Mesendoderm (in vitro differentiated cells): ENCODE measurements around the gene CELF1.

Source experiments
- DNase-seq: peaks from one replicate; pipeline ENCODE4 v3.0.0; 2013
- H2AK5ac ChIP-seq: 2 replicates; pipeline ENCODE4 v1.6.1; 2013; ENCODE audit warnings: low read length, inconsistent platforms
- H2BK120ac ChIP-seq: 2 replicates; pipeline ENCODE4 v1.6.1; 2013; ENCODE audit warnings: low read depth, mild to moderate bottlenecking, low read length, moderate library complexity, mixed read lengths
- H2BK15ac ChIP-seq: replicated peaks from 2 replicates; pipeline ENCODE4 v1.6.1; 2013; ENCODE audit warnings: low read depth, mild to moderate bottlenecking, moderate library complexity
- H2BK5ac ChIP-seq: 2 replicates; pipeline ENCODE4 v1.6.1; 2013; ENCODE audit warnings: low read length, inconsistent platforms
- H3K18ac ChIP-seq: 2 replicates; pipeline ENCODE4 v1.6.1; 2013; ENCODE audit warnings: mild to moderate bottlenecking, low read length, mixed read lengths
- H3K23ac ChIP-seq: one replicate; pipeline ENCODE4 v1.6.1; 2013; ENCODE audit warnings: low read length
- H3K27ac ChIP-seq: 2 replicates; pipeline ENCODE4 v1.5.1; 2013; ENCODE audit warnings: low read depth, mild to moderate bottlenecking, inconsistent platforms, low read length, moderate library complexity
- H3K27me3 ChIP-seq: 2 replicates; pipeline ENCODE4 v1.6.1; 2013; ENCODE audit warnings: low read length, control low read depth, mild to moderate bottlenecking, inconsistent platforms; ENCODE audit not compliant: insufficient read depth, poor library complexity
- H3K36me3 ChIP-seq: 2 replicates; pipeline ENCODE4 v1.6.1; 2013; ENCODE audit warnings: low read length, inconsistent platforms; ENCODE audit not compliant: control insufficient read depth, insufficient read depth
- H3K4ac ChIP-seq: one replicate; pipeline ENCODE4 v1.6.1; 2013; ENCODE audit warnings: low read depth, mild to moderate bottlenecking, low read length, moderate library complexity
- H3K4me1 ChIP-seq: 2 replicates; pipeline ENCODE4 v1.6.1; 2013; ENCODE audit warnings: low read depth, low read length, inconsistent platforms; ENCODE audit not compliant: control insufficient read depth
- H3K4me2 ChIP-seq: 2 replicates; pipeline ENCODE4 v1.6.1; 2013; ENCODE audit warnings: low read length
- H3K4me3 ChIP-seq: 2 replicates; pipeline ENCODE4 v1.5.1; 2013; ENCODE audit warnings: mild to moderate bottlenecking, low read length
- H3K56ac ChIP-seq: one replicate; pipeline ENCODE4 v1.6.1; 2013; ENCODE audit warnings: low read length
- H3K79me1 ChIP-seq: 2 replicates; pipeline ENCODE4 v1.6.1; 2013; ENCODE audit warnings: low read length, inconsistent platforms
- H3K79me2 ChIP-seq: 2 replicates; pipeline ENCODE4 v1.6.1; 2013; ENCODE audit warnings: mild to moderate bottlenecking, low read length; ENCODE audit not compliant: control insufficient read depth, insufficient read depth
- H3K9ac ChIP-seq: 2 replicates; pipeline ENCODE4 v1.6.1; 2013; ENCODE audit warnings: low read length, inconsistent platforms
- H4K5ac ChIP-seq: one replicate; pipeline ENCODE4 v1.6.1; 2013; ENCODE audit warnings: low read length
- H4K8ac ChIP-seq: one replicate; pipeline ENCODE4 v1.6.1; 2013; ENCODE audit warnings: low read depth, mild to moderate bottlenecking, control low read depth, low read length, moderate library complexity
- WGBS: extraction: QIAGEN DNeasy Blood & Tissue Kit; methylation state at CpG from one replicate; pipeline ENCODE4 v1.1.7; 2013; ENCODE audit warnings: low lambda C conversion rate, missing lambda C conversion rate; ENCODE audit not compliant: insufficient coverage; ENCODE audit errors: extremely low coverage; 5-methylcytosine and 5-hydroxymethylcytosine counted together

The CELF1 gene

DNA sequence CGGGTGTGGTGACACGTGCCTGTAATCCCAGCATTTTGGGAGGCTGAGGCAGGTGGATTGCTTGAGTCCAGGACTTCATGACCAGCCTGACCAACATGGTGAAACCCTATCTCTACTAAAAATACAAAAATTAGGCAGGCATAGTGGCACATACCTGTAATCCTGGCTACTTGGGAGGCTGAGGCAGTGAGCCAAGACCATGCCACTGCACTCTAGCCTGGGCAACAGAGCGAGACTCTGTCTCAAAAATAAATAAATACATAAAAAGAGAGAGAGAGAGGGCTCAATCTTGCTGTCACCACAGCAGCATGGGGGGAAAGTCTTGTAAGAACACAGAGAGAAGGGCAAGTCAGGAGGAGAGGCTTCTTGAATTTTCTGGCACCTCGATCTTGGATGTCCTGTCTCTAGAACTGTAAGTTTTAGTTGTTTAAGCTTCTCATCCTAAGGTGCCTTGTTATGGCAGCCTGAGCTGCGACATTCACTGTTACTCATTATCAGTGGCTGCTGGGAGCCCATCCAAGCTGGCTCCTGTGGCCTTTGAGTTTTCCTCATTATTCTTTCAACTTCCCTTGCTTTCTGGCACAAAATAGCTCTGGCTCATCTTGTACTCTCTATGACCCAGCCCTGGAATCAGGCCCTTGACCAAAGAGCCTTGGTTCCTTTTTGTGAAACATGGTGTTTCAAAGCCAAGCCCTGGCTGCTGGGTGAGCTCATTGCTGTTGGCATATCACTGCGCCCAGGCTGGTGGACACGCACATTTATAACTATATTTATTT is 118.7 kb downstream of the CELF1 start:
- H2AK5ac ChIP-seq = no peak overlapping the region
- H3K79me1 ChIP-seq = no peaks in the 10 kb centered on the region
- H3K18ac ChIP-seq = no peak overlapping the region
- DNase-seq = no peak
- H2BK15ac ChIP-seq = no peak overlapping the region
- H4K8ac ChIP-seq = no peak overlapping the region
- H2BK120ac ChIP-seq = no peak overlapping the region
- WGBS = no CpG with 5 or more reads among the region's 7 CpGs
- H3K4ac ChIP-seq = no peak overlapping the region
- H3K4me1 ChIP-seq = no peaks in the 10 kb centered on the region
- no peak overlapping the region for H3K4me2 ChIP-seq
- H3K27me3 ChIP-seq = no peaks in the 10 kb centered on the region
- H2BK5ac ChIP-seq = no peak overlapping the region
- no peak overlapping the region for H4K5ac ChIP-seq
- no peak overlapping the region for H3K23ac ChIP-seq
- H3K4me3 ChIP-seq = no peak overlapping the region
- H3K27ac ChIP-seq = no peak overlapping the region
- no peak overlapping the region for H3K9ac ChIP-seq
- no peak overlapping the region for H3K56ac ChIP-seq
- no peaks in the 10 kb centered on the region for H3K79me2 ChIP-seq
- no peaks in the 10 kb centered on the region for H3K36me3 ChIP-seq

DNA sequence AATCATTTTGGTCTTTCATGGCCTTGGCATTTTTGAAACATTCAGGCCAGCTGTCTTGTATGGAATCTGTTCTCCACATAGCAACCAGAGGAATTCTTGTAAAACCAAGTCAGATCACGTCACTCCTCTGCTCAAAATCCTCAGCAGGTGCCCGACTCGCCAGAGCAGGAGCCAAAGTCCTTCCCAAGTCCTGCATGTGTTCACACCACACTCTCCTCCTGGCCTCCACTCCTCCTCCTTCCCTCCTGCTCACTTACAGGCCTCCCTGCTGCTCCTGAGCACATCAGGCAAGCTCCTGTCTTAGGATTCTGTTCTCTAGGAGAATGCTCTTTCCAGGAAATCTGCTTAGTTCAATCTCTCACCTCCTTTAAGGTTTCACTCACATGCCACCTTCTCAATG is 119.8 kb downstream of the CELF1 start:
- Histone ChIP-seq H2BK5ac (no peak overlapping the region), H3K27me3 (no peaks in the 10 kb centered on the region), H2AK5ac (no peak overlapping the region), H4K5ac (no peak overlapping the region), H3K4me2 (no peak overlapping the region), H2BK15ac (no peak overlapping the region), H3K79me2 (no peaks in the 10 kb centered on the region), H3K18ac (no peak overlapping the region), H2BK120ac (no peak overlapping the region), H3K9ac (no peak overlapping the region), H3K36me3 (no peaks in the 10 kb centered on the region), H3K23ac (no peak overlapping the region), H3K79me1 (no peaks in the 10 kb centered on the region), H3K27ac (no peak overlapping the region), H4K8ac (no peak overlapping the region), H3K4ac (no peak overlapping the region), H3K4me1 (no peaks in the 10 kb centered on the region), H3K4me3 (no peak overlapping the region), H3K56ac (no peak overlapping the region)
- DNase-seq = no peak
- no CpG with 5 or more reads among the region's 3 CpGs for WGBS

DNA sequence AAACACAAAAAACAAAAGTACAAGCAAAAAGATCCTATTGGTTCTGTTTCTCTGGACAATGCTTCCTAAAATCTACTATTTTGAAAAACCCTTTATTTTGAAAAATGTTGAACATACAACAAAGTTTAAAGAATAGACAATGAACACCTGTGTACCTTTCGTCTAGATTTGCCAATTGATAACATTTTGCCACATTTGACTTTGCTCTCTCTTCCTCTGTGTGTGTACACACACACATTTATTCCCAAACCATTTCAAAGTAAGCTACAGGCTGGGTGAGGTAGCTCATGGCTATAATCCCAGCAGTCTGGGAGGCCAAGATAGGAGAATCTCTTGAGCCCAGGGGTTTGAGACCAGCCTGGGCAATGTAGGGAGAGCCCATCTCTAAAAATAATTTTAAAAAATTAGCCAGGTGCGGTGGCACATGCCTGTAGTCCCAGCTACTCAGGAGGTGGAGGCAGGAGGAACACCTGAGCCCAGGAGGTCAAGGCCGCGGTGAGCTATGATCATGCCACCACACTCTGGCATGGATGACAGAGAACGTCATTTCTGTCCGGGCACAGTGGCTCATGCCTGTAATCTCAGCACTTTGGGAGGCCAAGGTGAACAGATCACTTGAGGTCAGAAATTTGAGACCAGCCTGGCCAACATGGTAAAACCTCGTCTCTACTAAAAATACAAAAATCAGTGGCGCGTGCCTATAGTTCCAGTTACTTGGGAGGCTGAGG is 121.4 kb downstream of the CELF1 start:
- no peak overlapping the region for H4K8ac ChIP-seq
- no peak overlapping the region for H3K4me2 ChIP-seq
- H2BK15ac ChIP-seq = no peak overlapping the region
- H3K23ac ChIP-seq = no peak overlapping the region
- no peak overlapping the region for H3K56ac ChIP-seq
- H4K5ac ChIP-seq = no peak overlapping the region
- no peak overlapping the region for H3K4me3 ChIP-seq
- no CpG with 5 or more reads among the region's 9 CpGs for WGBS
- no peak overlapping the region for H3K9ac ChIP-seq
- no peak for DNase-seq
- H3K4me1 ChIP-seq = no peaks in the 10 kb centered on the region
- no peak overlapping the region for H2BK120ac ChIP-seq
- no peak overlapping the region for H2AK5ac ChIP-seq
- no peak overlapping the region for H3K18ac ChIP-seq
- no peaks in the 10 kb centered on the region for H3K79me2 ChIP-seq
- H3K79me1 ChIP-seq = no peaks in the 10 kb centered on the region
- H2BK5ac ChIP-seq = no peak overlapping the region
- no peak overlapping the region for H3K4ac ChIP-seq
- H3K27ac ChIP-seq = no peak overlapping the region
- no peaks in the 10 kb centered on the region for H3K27me3 ChIP-seq
- no peaks in the 10 kb centered on the region for H3K36me3 ChIP-seq

DNA sequence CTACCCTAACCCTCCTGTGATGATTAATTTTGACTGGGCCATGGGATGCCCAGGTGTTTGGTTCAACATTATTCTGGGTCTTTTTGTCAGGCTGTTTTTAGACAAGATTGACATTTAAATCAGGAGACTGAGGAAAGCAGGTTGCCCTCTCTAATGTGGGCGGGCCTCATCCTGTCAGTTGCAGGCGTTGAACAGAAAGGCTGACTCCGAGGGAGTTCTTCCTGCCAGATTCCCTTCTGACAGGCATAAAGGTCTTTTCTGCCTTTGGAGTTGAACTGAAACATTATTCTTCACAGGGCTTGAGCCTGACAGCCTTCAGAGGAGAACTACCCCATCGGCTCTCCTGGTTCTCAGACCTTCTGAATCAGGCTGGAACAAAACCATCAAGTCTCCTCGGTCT is 122.4 kb downstream of the CELF1 start:
- Histone ChIP-seq H3K56ac (no peak overlapping the region), H3K27me3 (no peaks in the 10 kb centered on the region), H2BK120ac (no peak overlapping the region), H3K9ac (no peak overlapping the region), H3K4ac (no peak overlapping the region), H2BK5ac (no peak overlapping the region), H3K4me3 (no peak overlapping the region), H3K18ac (no peak overlapping the region), H3K36me3 (no peaks in the 10 kb centered on the region), H3K79me2 (peaks cover 2% of the 10 kb centered on the region), H4K5ac (no peak overlapping the region), H4K8ac (no peak overlapping the region), H2AK5ac (no peak overlapping the region), H3K27ac (no peak overlapping the region), H3K79me1 (peaks cover 2% of the 10 kb centered on the region), H2BK15ac (no peak overlapping the region), H3K4me1 (no peaks in the 10 kb centered on the region), H3K4me2 (no peak overlapping the region), H3K23ac (no peak overlapping the region)
- WGBS = no CpG with 5 or more reads among the region's 5 CpGs
- no peak for DNase-seq

DNA sequence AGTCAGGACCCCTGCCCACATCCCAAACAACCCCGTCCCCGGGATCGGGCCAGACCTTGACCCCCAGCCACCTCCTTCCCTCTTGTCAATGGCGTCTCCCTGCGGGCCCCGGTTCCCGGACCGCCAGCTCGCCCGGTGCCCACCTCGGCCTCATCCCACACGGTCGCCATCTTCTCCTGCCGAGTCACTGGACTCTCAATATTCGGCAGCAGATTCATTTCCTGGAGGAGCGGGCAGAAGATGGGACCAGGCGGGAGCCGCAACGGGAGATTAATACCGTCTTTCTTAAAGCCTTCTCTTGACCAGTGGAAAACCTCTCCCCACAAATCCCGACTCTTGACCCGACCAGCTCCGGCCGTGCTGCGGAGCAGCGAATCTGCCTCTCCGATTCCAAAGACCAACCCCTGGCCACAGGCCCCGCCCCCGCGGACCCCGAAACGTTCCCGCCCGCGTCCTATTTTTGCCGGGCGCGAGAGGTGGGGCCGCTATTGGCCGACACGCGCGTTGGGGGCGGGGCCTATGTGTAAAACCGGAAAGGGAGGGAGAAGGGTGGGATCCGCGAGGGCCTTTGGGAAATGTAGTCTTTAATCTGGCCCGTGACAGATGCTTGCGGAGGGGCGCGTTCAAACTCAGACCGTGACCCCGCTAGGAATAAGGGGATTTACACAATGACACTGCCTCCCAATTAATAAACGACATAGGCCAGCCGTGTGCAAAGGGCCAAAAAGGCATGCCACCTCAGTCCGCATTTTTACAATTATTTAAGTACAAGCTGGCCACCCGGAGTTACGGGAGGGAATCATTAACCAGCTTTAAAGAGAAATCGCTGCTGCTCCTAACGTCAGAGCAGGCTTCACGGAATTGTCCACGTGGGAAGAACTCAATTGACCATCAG is 126.6 kb downstream of the CELF1 start, which contains the start of gene PSMC3:
TSS of gene PSMC3 (minus strand) at position 378 of the 895 bp plus-strand sequence. CDS start at position 218, 160 bp downstream.
- Histone ChIP-seq H3K23ac (no peak within 1 kb of the TSS), H2BK5ac (peak within 1 kb of the TSS; percentile 76), H4K5ac (peak within 1 kb of the TSS; percentile 84), H3K27me3 (no peaks in the 10 kb centered on the region), H3K79me2 (peaks cover 14% of the 10 kb centered on the region), H3K79me1 (peaks cover 17% of the 10 kb centered on the region), H3K4me3 (peak within 1 kb of the TSS; percentile 93), H3K4ac (peak within 1 kb of the TSS; percentile 73), H3K9ac (peak within 1 kb of the TSS; percentile 95), H2AK5ac (no peak within 1 kb of the TSS), H3K4me2 (peak within 1 kb of the TSS; percentile 78), H2BK120ac (peak within 1 kb of the TSS; percentile 62), H4K8ac (no peak within 1 kb of the TSS), H3K36me3 (peaks cover 12% of the 10 kb centered on the region), H3K27ac (no peak within 1 kb of the TSS), H3K18ac (peak within 1 kb of the TSS; percentile 88), H3K56ac (peak within 1 kb of the TSS; percentile 95), H3K4me1 (no peaks in the 10 kb centered on the region), H2BK15ac (no peak within 1 kb of the TSS)
- whole genome bisulfite sequencing = no CpG with 5 or more reads among the region's 62 CpGs
- DNase-seq = peak; percentile 97
